T47D (cell line): ENCODE measurements around the gene ATXN1.

Source experiments
- DNase-seq, 2 experiments: peaks; one replicate each; pipeline versions ENCODE4 v3.0.0 to v3.0.0-alpha.2; 2011 to 2012; ENCODE audit warnings: low read depth in 1 of 2, low spot score in 1 of 2
- JUND ChIP-seq: IDR thresholded peaks from 2 replicates; pipeline ENCODE4 v1.6.1; 2012; ENCODE audit warnings: low read depth
- in situ Hi-C: cut with HindIII; loops from 2 replicates; pipeline ENCODE4 v1.10.0; 2016; ENCODE audit warnings: low sequenced_read_pairs, low pct_unique_long_range_greater_than_20kb

ATXN1 gene

GRCh38 chr6:16578695-16579285, 182.5 kb downstream of the ATXN1 start:
- in situ Hi-C loops, result no loop called here
- TF ChIP-seq JUND, result no peak

GRCh38 chr6:16576451-16577368, 184.6 kb downstream of the ATXN1 start:
- in situ Hi-C loops, result no loop called here
- no peak for DNase-seq

More at GRCh38 chr6:16578695-16579285, 182.5 kb downstream of the ATXN1 start:
- DNase-seq, result no peak

GRCh38 chr6:16575655-16576054, 185.6 kb downstream of the ATXN1 start:
- DNase-seq, result no peak
- TF ChIP-seq JUND, result no peak
- in situ Hi-C loops, result no loop called here

More at GRCh38 chr6:16576451-16577368, 184.6 kb downstream of the ATXN1 start:
- no peak for TF ChIP-seq JUND

GRCh38 chr6:16572943-16573342, 188.3 kb downstream of the ATXN1 start:
- in situ Hi-C loops, result no loop called here
- no peak for TF ChIP-seq JUND
- no peak for DNase-seq

GRCh38 chr6:16572317-16572716, 188.9 kb downstream of the ATXN1 start:
- in situ Hi-C loops, result no loop called here
- DNase-seq, result no peak
- TF ChIP-seq JUND, result no peak

- no peak for DNase-seq
- TF ChIP-seq JUND, result no peak
- in situ Hi-C loops, result no loop called here
Measured at GRCh38 chr6:16570946-16571345, 190.3 kb downstream of the ATXN1 start.

- DNase-seq, result no peak
- in situ Hi-C loops, result no loop called here
- no peak for TF ChIP-seq JUND
Measured at GRCh38 chr6:16570221-16570553, 191.1 kb downstream of the ATXN1 start.

- in situ Hi-C loops, result no loop called here
- DNase-seq, result no peak
- no peak for TF ChIP-seq JUND
Measured at GRCh38 chr6:16568128-16568527, 193.1 kb downstream of the ATXN1 start.

GRCh38 chr6:16567071-16567470, 194.2 kb downstream of the ATXN1 start:
- no peak for DNase-seq
- no peak for TF ChIP-seq JUND
- in situ Hi-C loops, result no loop called here

- TF ChIP-seq JUND, result no peak
- in situ Hi-C loops, result no loop called here
- no peak for DNase-seq
Measured at GRCh38 chr6:16564436-16564835, 196.8 kb downstream of the ATXN1 start.

- TF ChIP-seq JUND, result no peak
- no peak for DNase-seq
- in situ Hi-C loops, result no loop called here
Measured at GRCh38 chr6:16563628-16564240, 197.5 kb downstream of the ATXN1 start.

GRCh38 chr6:16562498-16562897, 198.8 kb downstream of the ATXN1 start:
- TF ChIP-seq JUND, result no peak
- in situ Hi-C loops, result no loop called here

GRCh38 chr6:16559071-16559470, 202.2 kb downstream of the ATXN1 start:
- TF ChIP-seq JUND, result no peak
- in situ Hi-C loops, result no loop called here
- no peak for DNase-seq

More at GRCh38 chr6:16562498-16562897, 198.8 kb downstream of the ATXN1 start:
- DNase-seq, result no peak
